Measurements from ENCODE around the gene PLXDC1. TPM values are rescaled to one million over a fixed set of nuclear protein-coding genes. Genes with fewer than 3 reads are reported as not detected.
A peak's percentile ranks its signal among the peaks of the same experiment; 100 is the strongest.

PLXDC1 gene
- total and polyA plus RNA-seq, 2 of the 13 experiments (the other 11 are each of a cell fraction or from before 2014, with no cell fraction given), result not detected

GRCh38 chr17:39200070-39200879 is 48.8 kb upstream of the PLXDC1 start, which contains the start of gene RPL19 (continued):
- TF ChIP-seq ZIK1 (CRISPR knock-in tag; IDR thresholded peaks at IDR 0.05; ENCODE audit: borderline replicate concordance, low read depth) (peak; percentile 91; the same call in 1 of the 2 replicates), KMT2A (CRISPR knock-in tag; IDR thresholded peaks at IDR 0.05) (peak; percentile 72), HNRNPLL (IDR thresholded peaks at IDR 0.05; ENCODE audit: low read depth, low read length, poor library complexity, severe bottlenecking) (no peak), ZNF564 (CRISPR knock-in tag; IDR thresholded peaks at IDR 0.05) (peak; percentile 93; the same call in 1 of the 2 replicates), ZSCAN22 (CRISPR knock-in tag; IDR thresholded peaks at IDR 0.05) (no peak; the same call in 1 of the 2 replicates), CHCHD3 (CRISPR knock-in tag; IDR thresholded peaks at IDR 0.05) (peak; percentile 83; the same call in 1 of the 2 replicates), JUNB (CRISPR knock-in tag; IDR thresholded peaks at IDR 0.05; ENCODE audit: borderline replicate concordance) (no peak), ZNF180 (CRISPR knock-in tag; IDR thresholded peaks at IDR 0.05; ENCODE audit: borderline replicate concordance, low read depth) (peak; percentile 14; the same call in 1 of the 2 replicates), NR3C1 (CRISPR knock-in tag; IDR thresholded peaks at IDR 0.05) (peak; percentile 46), ZNF432 (CRISPR knock-in tag; IDR thresholded peaks at IDR 0.05; ENCODE audit: borderline replicate concordance) (no peak), ZSCAN31 (CRISPR knock-in tag; IDR thresholded peaks at IDR 0.05; ENCODE audit: low read depth) (peak; percentile 79)

GRCh38 chr17:39199820-39200069 is 48.3 kb upstream of the PLXDC1 start:
- CTCF ChIA-PET (ENCODE audit: low intra/inter-chr PET ratio, low total read pairs), result no interaction called here
- H3K4me2 ChIP-seq (ENCODE audit: low read depth, low read length), result peak overlapping the region; percentile 94
- H3K4me1 ChIP-seq (ENCODE audit: insufficient read depth, low read length), result peaks cover 59% of the 10 kb centered on the region
- no TSS peak for BruUV-seq (replicated peaks)
- DNase-seq (ENCODE audit: low spot score) (peak; percentile 96), ATAC-seq (peak; percentile 61), FAIRE-seq (peak; percentile 99)
- H3K9me3 ChIP-seq (ENCODE audit: low read length), result no peaks in the 10 kb centered on the region
- H3K27ac ChIP-seq (ENCODE audit: extremely low read length, insufficient read depth, low read length), result peak overlapping the region; percentile 97
- under 1% methylated on average over 10 of the region's 10 CpGs for WGBS (ENCODE audit: low lambda C conversion rate)
- intact Hi-C loops (cut with micrococcal nuclease; ENCODE audit: unreplicated experiment), result no loop called here
- H3K27me3 ChIP-seq (ENCODE audit: control insufficient read depth in 1 of 2, insufficient read depth in 2 of 2, low read length in 2 of 2), result no peaks in the 10 kb centered on the region; a peak in 1 of 5 replicates
- peaks cover 23 to 30% of the 10 kb centered on the region in 2 experiments for H3K36me3 ChIP-seq (replicated peaks in 1 of 2; ENCODE audit: control insufficient read depth in 1 of 2, insufficient read depth in 2 of 2, low read length in 2 of 2)
- H3K9ac ChIP-seq (ENCODE audit: insufficient read depth, low read depth, low read length), result peak overlapping the region; percentile 98
- in situ Hi-C loops (cut with HindIII; ENCODE audit: extremely low pct_ligation_motif_present, low pct_unique_long_range_greater_than_20kb), result no loop called here
- POLR2A ChIA-PET, result interaction anchor here (0.6 to 1.6 kb wide), 39 partner anchors 9 to 705 kb away, joined by 3 to 28 read pairs (median 5); partner anchors contain the start of genes CDK12, CWC25, FBXL20 and LASP1
- H2AFZ ChIP-seq (ENCODE audit: low read length), result peak overlapping the region; percentile 100
- H4K20me1 ChIP-seq (ENCODE audit: insufficient read depth, low read length), result peaks cover 23% of the 10 kb centered on the region
- peak overlapping the region; percentile 65 to 92 (median 77) for H3K4me3 ChIP-seq (replicated peaks in 1 of 3; ENCODE audit: insufficient read depth in 1 of 3, low read depth in 2 of 3, low read length in 3 of 3)
- H3K79me2 ChIP-seq (ENCODE audit: insufficient read depth, low read length), result peaks cover 23% of the 10 kb centered on the region
- TF ChIP-seq FOXO1 (CRISPR knock-in tag; IDR thresholded peaks at IDR 0.05) (no peak), SMAD3 (CRISPR knock-in tag; IDR thresholded peaks at IDR 0.05) (no peak), DBP (CRISPR knock-in tag; IDR thresholded peaks at IDR 0.05; ENCODE audit: not compliant biosample characterization) (no peak), NFYC (CRISPR knock-in tag; IDR thresholded peaks at IDR 0.05) (0 out of 2 replicates have a peak, but pooled peaks have one; percentile 22), KLF16 (CRISPR knock-in tag; IDR thresholded peaks at IDR 0.05) (0 out of 4 replicates have a peak, but pooled peaks of 1 of the 2 experiments have one; percentile 13), ZNF616 (CRISPR knock-in tag; IDR thresholded peaks at IDR 0.05; ENCODE audit: low read depth) (no peak), ZNF652 (CRISPR knock-in tag; IDR thresholded peaks at IDR 0.05; ENCODE audit: borderline replicate concordance, low read depth) (peak; percentile 28; the same call in 1 of the 2 replicates), HDAC2 (CRISPR knock-in tag; IDR thresholded peaks at IDR 0.05) (0 out of 2 replicates have a peak, but pooled peaks have one; percentile 8), ZNF713 (CRISPR knock-in tag; IDR thresholded peaks at IDR 0.05) (no peak), ZNF792 (CRISPR knock-in tag; IDR thresholded peaks at IDR 0.05) (0 out of 2 replicates have a peak, but pooled peaks have one; percentile 5)
- TF ChIP-seq, protein P1, sequence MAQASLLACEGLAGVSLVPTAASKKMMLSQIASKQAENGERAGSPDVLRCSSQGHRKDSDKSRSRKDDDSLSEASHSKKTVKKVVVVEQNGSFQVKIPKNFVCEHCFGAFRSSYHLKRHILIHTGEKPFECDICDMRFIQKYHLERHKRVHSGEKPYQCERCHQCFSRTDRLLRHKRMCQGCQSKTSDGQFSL (CRISPR knock-in tag; IDR thresholded peaks at IDR 0.05), result no peak
